WI38 (cell line): ENCODE results near the gene PEF1.

Experiments
- H3K4me3 ChIP-seq: 2 replicates; pipeline ENCODE4 v1.5.1; 2011; ENCODE audit warnings: low read depth, mild to moderate bottlenecking, control low read depth, low read length
- CTCF ChIP-seq: IDR thresholded peaks from 2 replicates; pipeline ENCODE4 v1.5.1; 2012; ENCODE audit warnings: low read depth, mild to moderate bottlenecking, control low read depth, low read length

PEF1 gene

GRCh38 chr1:31688233-31688918, 43.7 kb upstream of the PEF1 start:
- no peak for TF ChIP-seq CTCF
- H3K4me3 ChIP-seq = no peak overlapping the region

GRCh38 chr1:31687601-31688000, 42.9 kb upstream of the PEF1 start:
- no peak overlapping the region for H3K4me3 ChIP-seq
- TF ChIP-seq CTCF = no peak

GRCh38 chr1:31685795-31686194, 41.1 kb upstream of the PEF1 start:
- no peak for TF ChIP-seq CTCF
- no peak overlapping the region for H3K4me3 ChIP-seq

GRCh38 chr1:31683997-31684396, 39.3 kb upstream of the PEF1 start:
- 0 out of 2 replicates have a peak, but pooled peaks have one; percentile 21 for TF ChIP-seq CTCF
- H3K4me3 ChIP-seq = no peak overlapping the region

GRCh38 chr1:31681415-31681814, 36.7 kb upstream of the PEF1 start:
- TF ChIP-seq CTCF = no peak
- no peak overlapping the region for H3K4me3 ChIP-seq

GRCh38 chr1:31679676-31680230, 35.1 kb upstream of the PEF1 start:
- TF ChIP-seq CTCF = no peak
- H3K4me3 ChIP-seq = no peak overlapping the region

- no peak overlapping the region for H3K4me3 ChIP-seq
- TF ChIP-seq CTCF = no peak
Measured at GRCh38 chr1:31679091-31679490, 34.4 kb upstream of the PEF1 start.
